Stimulated activated effector memory CD8-positive, alpha-beta T cell treated with anti-CD3 and anti-CD28 coated beads, Interleukin-12 subunit alpha, Interleukin-12 subunit beta, amount 100 ng/mL, for 72 hours (primary cell): ENCODE results near the gene PDE11A.

ENCODE experiments used
- ATAC-seq: fragments of 150-1000 bp; cut with Tn5 transposase; 2 replicates; pipeline ENCODE4 v1.10.0; 2021
- DNase-seq, 2 donors: peaks; one replicate each; pipeline ENCODE4 v3.0.0; 2021 to 2022; ENCODE audit warnings: low spot score in 2 of 2
- H3K27ac Mint-ChIP-seq: one replicate; pipeline ENCODE4 v1.8.0; 2022; ENCODE audit warnings: mild to moderate bottlenecking, mixed read lengths
- H3K36me3 Mint-ChIP-seq: one replicate; pipeline ENCODE4 v1.8.0; 2022; ENCODE audit warnings: mild to moderate bottlenecking, mixed read lengths
- H3K4me1 Mint-ChIP-seq: one replicate; pipeline ENCODE4 v1.8.0; 2022; ENCODE audit warnings: mixed read lengths
- H3K4me3 Mint-ChIP-seq: one replicate; pipeline ENCODE4 v1.8.0; 2022; ENCODE audit warnings: mild to moderate bottlenecking, mixed read lengths
- H3K9me3 Mint-ChIP-seq: one replicate; pipeline ENCODE4 v1.8.0; 2022; ENCODE audit warnings: mixed read lengths

PDE11A gene

GRCh38 chr2:177694348-177694747 lies 378.2 kb downstream of the PDE11A start:
- Mint-ChIP-seq H3K27ac (no peak overlapping the region), H3K36me3 (no peaks in the 10 kb centered on the region), H3K4me3 (no peak overlapping the region), H3K9me3 (no peaks in the 10 kb centered on the region), H3K4me1 (no peaks in the 10 kb centered on the region)
- no peak for DNase-seq
- ATAC-seq: no peak

GRCh38 chr2:177693658-177694339 lies 378.8 kb downstream of the PDE11A start:
- Mint-ChIP-seq H3K27ac (no peak overlapping the region), H3K36me3 (no peaks in the 10 kb centered on the region), H3K4me3 (no peak overlapping the region), H3K4me1 (no peaks in the 10 kb centered on the region), H3K9me3 (no peaks in the 10 kb centered on the region)
- DNase-seq (no peak), ATAC-seq (no peak)

GRCh38 chr2:177692783-177693269 lies 379.8 kb downstream of the PDE11A start:
- H3K9me3 Mint-ChIP-seq: no peaks in the 10 kb centered on the region
- no peak for DNase-seq
- no peak overlapping the region for H3K4me3 Mint-ChIP-seq
- no peaks in the 10 kb centered on the region for H3K36me3 Mint-ChIP-seq
- no peak for ATAC-seq
- H3K27ac Mint-ChIP-seq: no peak overlapping the region
- H3K4me1 Mint-ChIP-seq: no peaks in the 10 kb centered on the region

GRCh38 chr2:177692042-177692782 lies 380.4 kb downstream of the PDE11A start:
- Mint-ChIP-seq H3K9me3 (no peaks in the 10 kb centered on the region), H3K27ac (no peak overlapping the region), H3K36me3 (no peaks in the 10 kb centered on the region), H3K4me1 (no peaks in the 10 kb centered on the region), H3K4me3 (no peak overlapping the region)
- DNase-seq (no peak), ATAC-seq (no peak)

- Mint-ChIP-seq H3K27ac (no peak overlapping the region), H3K36me3 (no peaks in the 10 kb centered on the region), H3K4me3 (no peak overlapping the region), H3K4me1 (no peaks in the 10 kb centered on the region), H3K9me3 (no peaks in the 10 kb centered on the region)
- no peak for DNase-seq
- ATAC-seq: no peak
These were observed 381.4 kb downstream of the PDE11A start for GRCh38 chr2:177691177-177691576.

- no peaks in the 10 kb centered on the region for H3K9me3 Mint-ChIP-seq
- no peaks in the 10 kb centered on the region for H3K36me3 Mint-ChIP-seq
- no peak for ATAC-seq
These were observed 383.0 kb downstream of the PDE11A start for GRCh38 chr2:177689623-177690022.

GRCh38 chr2:177688844-177689243 lies 383.7 kb downstream of the PDE11A start:
- DNase-seq (no peak), ATAC-seq (no peak)
- Mint-ChIP-seq H3K4me3 (no peak overlapping the region), H3K9me3 (no peaks in the 10 kb centered on the region), H3K27ac (no peak overlapping the region), H3K36me3 (no peaks in the 10 kb centered on the region), H3K4me1 (no peaks in the 10 kb centered on the region)

More at GRCh38 chr2:177689623-177690022, 383.0 kb downstream of the PDE11A start:
- Mint-ChIP-seq H3K27ac (no peak overlapping the region), H3K4me1 (no peaks in the 10 kb centered on the region), H3K4me3 (no peak overlapping the region)
- no peak for DNase-seq

- H3K36me3 Mint-ChIP-seq: no peaks in the 10 kb centered on the region
- H3K4me3 Mint-ChIP-seq: no peak overlapping the region
- no peaks in the 10 kb centered on the region for H3K9me3 Mint-ChIP-seq
- no peak overlapping the region for H3K27ac Mint-ChIP-seq
- DNase-seq: no peak
- no peaks in the 10 kb centered on the region for H3K4me1 Mint-ChIP-seq
- no peak for ATAC-seq
These were observed 388.9 kb downstream of the PDE11A start for GRCh38 chr2:177683661-177684069.

- Mint-ChIP-seq H3K27ac (no peak overlapping the region), H3K9me3 (no peaks in the 10 kb centered on the region), H3K4me3 (no peak overlapping the region), H3K36me3 (no peaks in the 10 kb centered on the region), H3K4me1 (no peaks in the 10 kb centered on the region)
- ATAC-seq (no peak), DNase-seq (no peak)
These were observed 389.5 kb downstream of the PDE11A start for GRCh38 chr2:177682836-177683660.

GRCh38 chr2:177682006-177682405 lies 390.6 kb downstream of the PDE11A start:
- Mint-ChIP-seq H3K27ac (no peak overlapping the region), H3K4me1 (no peaks in the 10 kb centered on the region), H3K36me3 (no peaks in the 10 kb centered on the region), H3K4me3 (no peak overlapping the region), H3K9me3 (no peaks in the 10 kb centered on the region)
- ATAC-seq (no peak), DNase-seq (no peak)

GRCh38 chr2:177680866-177681712 lies 391.5 kb downstream of the PDE11A start:
- H3K36me3 Mint-ChIP-seq: no peaks in the 10 kb centered on the region

GRCh38 chr2:177679611-177680605 lies 392.7 kb downstream of the PDE11A start:
- no peaks in the 10 kb centered on the region for H3K36me3 Mint-ChIP-seq
- no peak for DNase-seq
- ATAC-seq: no peak
- H3K9me3 Mint-ChIP-seq: no peaks in the 10 kb centered on the region
- no peak overlapping the region for H3K4me3 Mint-ChIP-seq
- no peaks in the 10 kb centered on the region for H3K4me1 Mint-ChIP-seq
- H3K27ac Mint-ChIP-seq: no peak overlapping the region

More at GRCh38 chr2:177680866-177681712, 391.5 kb downstream of the PDE11A start:
- H3K4me3 Mint-ChIP-seq: no peak overlapping the region
- H3K9me3 Mint-ChIP-seq: no peaks in the 10 kb centered on the region
- no peak for ATAC-seq
- H3K27ac Mint-ChIP-seq: no peak overlapping the region
- no peaks in the 10 kb centered on the region for H3K4me1 Mint-ChIP-seq
- DNase-seq: no peak

GRCh38 chr2:177678939-177679338 lies 393.6 kb downstream of the PDE11A start:
- ATAC-seq (no peak), DNase-seq (no peak)
- H3K4me1 Mint-ChIP-seq: no peaks in the 10 kb centered on the region
- H3K9me3 Mint-ChIP-seq: no peaks in the 10 kb centered on the region
- no peak overlapping the region for H3K27ac Mint-ChIP-seq
- H3K4me3 Mint-ChIP-seq: no peak overlapping the region
- H3K36me3 Mint-ChIP-seq: no peaks in the 10 kb centered on the region

- Mint-ChIP-seq H3K27ac (no peak overlapping the region), H3K4me1 (no peaks in the 10 kb centered on the region), H3K36me3 (no peaks in the 10 kb centered on the region), H3K4me3 (no peak overlapping the region), H3K9me3 (no peaks in the 10 kb centered on the region)
- DNase-seq: no peak
- no peak for ATAC-seq
These were observed 395.9 kb downstream of the PDE11A start for GRCh38 chr2:177676636-177677035.
